ENCODE measurements around the gene FAM131C. TPM values are rescaled to one million over a fixed set of nuclear protein-coding genes. Genes with fewer than 3 reads are reported as not detected.

FAM131C gene
- total RNA-seq, 4 donors from 2014 or later = 0.28 to 0.85 TPM; not detected in 2

- H3K27me3 ChIP-seq = no peaks in the 10 kb centered on the region
- H3K36me3 ChIP-seq = no peaks in the 10 kb centered on the region
- peaks cover 17 to 32% of the 10 kb centered on the region in 2 donors for H3K4me1 ChIP-seq
- intact Hi-C loops (cut with DNase I; ENCODE audit: low total_unique reads) = no loop called here
- peak overlapping the region; percentile 97 for H3K27ac ChIP-seq
- TF ChIP-seq CTCF (IDR thresholded peaks at IDR 0.05) (no peak), POLR2A (IDR thresholded peaks at IDR 0.05) (no peak)
- H3K9me3 ChIP-seq = no peaks in the 10 kb centered on the region
- DNase-seq = no peak
- no peak overlapping the region for H3K4me3 ChIP-seq
These were observed 59.6 kb downstream of the FAM131C start for GRCh38 chr1:16013908-16014258.

- Histone ChIP-seq H3K27me3 (no peaks in the 10 kb centered on the region), H3K27ac (peak overlapping the region; percentile 97), H3K4me3 (peak overlapping the region; percentile 5 to 36), H3K4me1 (peaks cover 12 to 29% of the 10 kb centered on the region in 2 donors), H3K9me3 (no peaks in the 10 kb centered on the region), H3K36me3 (no peaks in the 10 kb centered on the region)
- TF ChIP-seq CTCF (IDR thresholded peaks at IDR 0.05) = no peak
- TF ChIP-seq POLR2A (IDR thresholded peaks at IDR 0.05) = peak in 1 of 2 donors; percentile 38
- intact Hi-C loops (cut with DNase I; ENCODE audit: low total_unique reads) = no loop called here
- DNase-seq = peak; percentile 88 to 91
These were observed 60.1 kb downstream of the FAM131C start for GRCh38 chr1:16013220-16013907.

GRCh38 chr1:16012590-16013219 is 60.7 kb downstream of the FAM131C start:
- Histone ChIP-seq H3K4me1 (peaks cover 9 to 29% of the 10 kb centered on the region in 2 donors), H3K27me3 (no peaks in the 10 kb centered on the region), H3K4me3 (peak overlapping the region; percentile 5 to 36), H3K36me3 (no peaks in the 10 kb centered on the region), H3K27ac (peak overlapping the region; percentile 97), H3K9me3 (no peaks in the 10 kb centered on the region)
- DNase-seq = peak; percentile 79 to 81
- intact Hi-C loops (cut with DNase I; ENCODE audit: low total_unique reads) = no loop called here
- no peak for TF ChIP-seq POLR2A (IDR thresholded peaks at IDR 0.05)
- TF ChIP-seq CTCF (IDR thresholded peaks at IDR 0.05) = no peak

GRCh38 chr1:16011936-16012589 is 61.4 kb downstream of the FAM131C start:
- peak overlapping the region; percentile 97 for H3K27ac ChIP-seq
- H3K9me3 ChIP-seq = no peaks in the 10 kb centered on the region
- no peaks in the 10 kb centered on the region for H3K27me3 ChIP-seq
- intact Hi-C loops (cut with DNase I; ENCODE audit: low total_unique reads) = no loop called here
- no peaks in the 10 kb centered on the region for H3K36me3 ChIP-seq
- no peak for DNase-seq
- H3K4me1 ChIP-seq = peaks cover 9 to 29% of the 10 kb centered on the region in 2 donors
- TF ChIP-seq POLR2A (IDR thresholded peaks at IDR 0.05) (no peak), CTCF (IDR thresholded peaks at IDR 0.05) (no peak)
- no peak overlapping the region for H3K4me3 ChIP-seq

- no peak for DNase-seq
- Histone ChIP-seq H3K27ac (no peak overlapping the region), H3K27me3 (no peaks in the 10 kb centered on the region), H3K9me3 (no peaks in the 10 kb centered on the region), H3K4me1 (peaks cover 9 to 24% of the 10 kb centered on the region in 2 donors), H3K4me3 (no peak overlapping the region), H3K36me3 (no peaks in the 10 kb centered on the region)
- intact Hi-C loops (cut with DNase I; ENCODE audit: low total_unique reads) = no loop called here
- TF ChIP-seq POLR2A (IDR thresholded peaks at IDR 0.05) = no peak
- TF ChIP-seq CTCF (IDR thresholded peaks at IDR 0.05) = no peak
These were observed 62.6 kb downstream of the FAM131C start for GRCh38 chr1:16010837-16011236.
